Liver (tissue), 9 donors: ENCODE data around the gene EEF1A1. TPM values are rescaled to one million over a fixed set of nuclear protein-coding genes. Genes with fewer than 3 reads are reported as not detected.

Experiments
- DNase-seq: peaks from one replicate; pipeline ENCODE4 v3.0.0-alpha.2; 2017; ENCODE audit warnings: low spot score
- H3K27ac ChIP-seq, 2 donors: one replicate each; pipeline ENCODE4 v1.7.0; 2013; ENCODE audit warnings: inconsistent platforms in 2 of 2, low read length in 2 of 2, control low read depth in 1 of 2, low read depth in 1 of 2, mild to moderate bottlenecking in 1 of 2
- H3K27me3 ChIP-seq, 4 donors: one replicate each; pipeline versions ENCODE4 v1.6.1 to v1.7.0; 2013; ENCODE audit warnings: low read length in 3 of 4, inconsistent platforms in 1 of 4, mild to moderate bottlenecking in 1 of 4, moderate library complexity in 1 of 4; ENCODE audit not compliant: control insufficient read depth in 4 of 4, insufficient read depth in 4 of 4
- H3K36me3 ChIP-seq, 4 donors: one replicate each; pipeline versions ENCODE4 v1.6.1 to v1.7.0; 2013; ENCODE audit warnings: low read length in 3 of 4, mild to moderate bottlenecking in 3 of 4, low read depth in 1 of 4, moderate library complexity in 1 of 4; ENCODE audit not compliant: control insufficient read depth in 4 of 4, insufficient read depth in 3 of 4
- H3K4me1 ChIP-seq, 4 donors: one replicate each; pipeline versions ENCODE4 v1.6.1 to v1.7.0; 2013; ENCODE audit warnings: low read length in 3 of 4, mild to moderate bottlenecking in 3 of 4, moderate library complexity in 1 of 4; ENCODE audit not compliant: control insufficient read depth in 4 of 4, insufficient read depth in 4 of 4
- H3K4me3 ChIP-seq, 3 donors: one replicate each; pipeline versions ENCODE4 v1.6.1 to v1.7.0; 2013; ENCODE audit warnings: low read length in 3 of 3, control low read depth in 1 of 3, low read depth in 1 of 3, mild to moderate bottlenecking in 1 of 3
- H3K9ac ChIP-seq, 2 donors: one replicate each; pipeline ENCODE4 v1.7.0; 2013; ENCODE audit warnings: low read length in 2 of 2, mild to moderate bottlenecking in 2 of 2, moderate library complexity in 2 of 2, control low read depth in 1 of 2, low read depth in 1 of 2
- H3K9me3 ChIP-seq, 4 donors: one replicate each; pipeline versions ENCODE4 v1.6.1 to v1.7.0; 2013; ENCODE audit warnings: low read length in 3 of 4; ENCODE audit not compliant: control insufficient read depth in 4 of 4
- ATF3 ChIP-seq: IDR thresholded peaks from 2 replicates; pipeline ENCODE4 v1.6.1; 2016; ENCODE audit warnings: antibody characterized with exemption
- FOXA1 ChIP-seq: IDR thresholded peaks from 2 replicates; pipeline ENCODE4 v1.6.1; 2016; ENCODE audit warnings: antibody characterized with exemption
- FOXA2 ChIP-seq: IDR thresholded peaks from 2 replicates; pipeline ENCODE4 v1.6.1; 2016; ENCODE audit warnings: antibody characterized with exemption
- GABPA ChIP-seq, 2 donors: IDR thresholded peaks in 1 of 2; conservative IDR thresholded peaks in 1 of 2; 2 replicates each; pipeline ENCODE4 v1.6.1; 2016; ENCODE audit warnings: antibody characterized with exemption in 2 of 2, mild to moderate bottlenecking in 1 of 2, moderate library complexity in 1 of 2
- HNF4A ChIP-seq, 2 donors: conservative IDR thresholded peaks; 2 replicates each; pipeline ENCODE4 v1.6.1; 2016; ENCODE audit warnings: antibody characterized with exemption in 2 of 2, mild to moderate bottlenecking in 2 of 2
- NR2F2 ChIP-seq: IDR thresholded peaks from 2 replicates; pipeline ENCODE4 v1.6.1; 2016; ENCODE audit warnings: antibody characterized with exemption
- RAD21 ChIP-seq, 2 donors: IDR thresholded peaks; 2 replicates each; pipeline ENCODE4 v1.6.1; 2016; ENCODE audit warnings: antibody characterized with exemption in 2 of 2, mild to moderate bottlenecking in 2 of 2
- RXRA ChIP-seq, 2 donors: IDR thresholded peaks; 2 replicates each; pipeline ENCODE4 v1.6.1; 2017 to 2018; ENCODE audit warnings: antibody characterized with exemption in 2 of 2, mild to moderate bottlenecking in 1 of 2
- SP1 ChIP-seq: IDR thresholded peaks from 2 replicates; pipeline ENCODE4 v1.6.1; 2018; ENCODE audit warnings: antibody characterized with exemption, mild to moderate bottlenecking
- TAF1 ChIP-seq: conservative IDR thresholded peaks from 2 replicates; pipeline ENCODE4 v1.6.1; 2016; ENCODE audit warnings: antibody characterized with exemption, mild to moderate bottlenecking
- ZBTB33 ChIP-seq: IDR thresholded peaks from 2 replicates; pipeline ENCODE4 v1.6.1; 2016; ENCODE audit warnings: antibody characterized with exemption
- WGBS: extraction: QIAGEN DNeasy Blood & Tissue Kit; methylation state at CpG from one replicate; pipeline ENCODE4 v1.1.7; 2013; 5-methylcytosine and 5-hydroxymethylcytosine counted together
- polyA plus RNA-seq, 2 donors: library from polyadenylated mRNA; stranded (reverse) in 1 of 2; unstranded in 1 of 2; fragments of 200-250 nt in 1 of 2; fragments of >200 nt in 1 of 2; fragmentation: Nextera tagmentation in 1 of 2; extraction: Ambion mirVana in 1 of 2; gene quantifications; one replicate each; pipeline versions ENCODE4 v1.2.1 to v1.2.3, GENCODE V29; 2013 to 2015
- total RNA-seq, 2 donors: library from RNA; depleted of rRNA; stranded (reverse); fragments of >200 nt; gene quantifications; one replicate each; pipeline ENCODE4 v1.2.3, GENCODE V29; 2014
- TF ChIP-seq, protein P1 (sequence below): IDR thresholded peaks from 2 replicates; pipeline ENCODE4 v1.6.1; 2016; ENCODE audit warnings: antibody characterized with exemption, mild to moderate bottlenecking
- TF ChIP-seq, protein P2 (sequence below): IDR thresholded peaks from 2 replicates; pipeline ENCODE4 v1.6.1; 2016; ENCODE audit warnings: antibody characterized with exemption
- donor health status: healthy.
- donor health status: healthy.
- donor health status: healthy.
- donor health status: healthy.
- donor health status: healthy.

Gene EEF1A1
- total and polyA plus RNA-seq, 4 donors = 1,383 to 7,379 (median 3,535) TPM

GRCh38 chr6:73513496-73513854 lies 7.4 kb downstream of the EEF1A1 start (continued):
- TF ChIP-seq, protein P1, sequence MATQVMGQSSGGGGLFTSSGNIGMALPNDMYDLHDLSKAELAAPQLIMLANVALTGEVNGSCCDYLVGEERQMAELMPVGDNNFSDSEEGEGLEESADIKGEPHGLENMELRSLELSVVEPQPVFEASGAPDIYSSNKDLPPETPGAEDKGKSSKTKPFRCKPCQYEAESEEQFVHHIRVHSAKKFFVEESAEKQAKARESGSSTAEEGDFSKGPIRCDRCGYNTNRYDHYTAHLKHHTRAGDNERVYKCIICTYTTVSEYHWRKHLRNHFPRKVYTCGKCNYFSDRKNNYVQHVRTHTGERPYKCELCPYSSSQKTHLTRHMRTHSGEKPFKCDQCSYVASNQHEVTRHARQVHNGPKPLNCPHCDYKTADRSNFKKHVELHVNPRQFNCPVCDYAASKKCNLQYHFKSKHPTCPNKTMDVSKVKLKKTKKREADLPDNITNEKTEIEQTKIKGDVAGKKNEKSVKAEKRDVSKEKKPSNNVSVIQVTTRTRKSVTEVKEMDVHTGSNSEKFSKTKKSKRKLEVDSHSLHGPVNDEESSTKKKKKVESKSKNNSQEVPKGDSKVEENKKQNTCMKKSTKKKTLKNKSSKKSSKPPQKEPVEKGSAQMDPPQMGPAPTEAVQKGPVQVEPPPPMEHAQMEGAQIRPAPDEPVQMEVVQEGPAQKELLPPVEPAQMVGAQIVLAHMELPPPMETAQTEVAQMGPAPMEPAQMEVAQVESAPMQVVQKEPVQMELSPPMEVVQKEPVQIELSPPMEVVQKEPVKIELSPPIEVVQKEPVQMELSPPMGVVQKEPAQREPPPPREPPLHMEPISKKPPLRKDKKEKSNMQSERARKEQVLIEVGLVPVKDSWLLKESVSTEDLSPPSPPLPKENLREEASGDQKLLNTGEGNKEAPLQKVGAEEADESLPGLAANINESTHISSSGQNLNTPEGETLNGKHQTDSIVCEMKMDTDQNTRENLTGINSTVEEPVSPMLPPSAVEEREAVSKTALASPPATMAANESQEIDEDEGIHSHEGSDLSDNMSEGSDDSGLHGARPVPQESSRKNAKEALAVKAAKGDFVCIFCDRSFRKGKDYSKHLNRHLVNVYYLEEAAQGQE = no peak
- TF ChIP-seq RXRA (IDR thresholded peaks at IDR 0.05) = no peak
- no peak for TF ChIP-seq SP1
- TF ChIP-seq, protein P2, sequence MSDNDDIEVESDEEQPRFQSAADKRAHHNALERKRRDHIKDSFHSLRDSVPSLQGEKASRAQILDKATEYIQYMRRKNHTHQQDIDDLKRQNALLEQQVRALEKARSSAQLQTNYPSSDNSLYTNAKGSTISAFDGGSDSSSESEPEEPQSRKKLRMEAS = no peak

DNA sequence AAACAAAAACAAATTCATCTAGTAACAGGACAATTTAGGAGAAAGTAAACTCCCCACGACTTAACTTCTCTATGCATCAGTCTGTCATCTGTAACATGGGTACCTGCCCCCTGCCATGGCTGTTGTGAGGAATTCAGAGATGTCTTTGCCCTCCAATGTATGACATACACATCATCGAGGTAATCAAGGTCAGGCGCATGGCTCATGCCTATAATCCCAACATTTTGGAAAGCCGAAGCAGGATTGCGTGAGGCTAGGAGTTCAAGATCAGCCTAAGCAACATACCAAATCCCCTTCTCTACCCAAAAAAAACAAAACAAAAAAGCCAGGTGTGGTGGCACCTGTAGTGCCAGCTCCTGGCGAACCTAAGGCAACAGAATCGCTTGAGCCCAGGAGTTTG lies 9.0 kb downstream of the EEF1A1 start:
- H3K36me3 ChIP-seq = peaks cover under 1 to 22% (median 19%) of the 10 kb centered on the region in 4 donors
- H3K27me3 ChIP-seq = no peaks in the 10 kb centered on the region
- WGBS = 91% methylated on average over 7 of the region's 7 CpGs
- no peak overlapping the region for H3K9ac ChIP-seq
- no peak overlapping the region for H3K27ac ChIP-seq
- H3K4me1 ChIP-seq = peaks cover 2 to 7% (median 3%) of the 10 kb centered on the region in 4 donors
- H3K9me3 ChIP-seq = no peaks in the 10 kb centered on the region
- no peak for DNase-seq
- H3K4me3 ChIP-seq = no peak overlapping the region
- TF ChIP-seq RXRA (IDR thresholded peaks at IDR 0.05) (no peak), ATF3 (no peak), FOXA1 (no peak), RAD21 (IDR thresholded peaks at IDR 0.05) (no peak), FOXA2 (no peak), GABPA (IDR thresholded peaks at IDR 0.05 in 1 of 2, conservative IDR thresholded peaks at IDR 0.05 in 1 of 2) (no peak)
- TF ChIP-seq, protein P2 = no peak

- no peak for TF ChIP-seq HNF4A (conservative IDR thresholded peaks at IDR 0.05)
- no peak for TF ChIP-seq TAF1
- no peak for TF ChIP-seq RAD21 (IDR thresholded peaks at IDR 0.05)
- TF ChIP-seq GABPA (IDR thresholded peaks at IDR 0.05 in 1 of 2, conservative IDR thresholded peaks at IDR 0.05 in 1 of 2) = no peak
- no peak for TF ChIP-seq NR2F2
- no peak for TF ChIP-seq ZBTB33
- TF ChIP-seq, protein P2 = no peak
- TF ChIP-seq SP1 = no peak
- TF ChIP-seq, protein P1 = no peak
- DNase-seq = no peak
- 71% methylated on average over 1 of the region's 1 CpG for WGBS
Observed at GRCh38 chr6:73509851-73510250, 11.0 kb downstream of the EEF1A1 start.

More at GRCh38 chr6:73509851-73510250, 11.0 kb downstream of the EEF1A1 start:
- Histone ChIP-seq H3K27ac (no peak overlapping the region), H3K36me3 (peaks cover 0 to 5% (median under 1%) of the 10 kb centered on the region in 4 donors), H3K9me3 (no peaks in the 10 kb centered on the region), H3K9ac (no peak overlapping the region), H3K4me1 (peaks cover 0 to 2% (median 0%) of the 10 kb centered on the region in 4 donors), H3K27me3 (no peaks in the 10 kb centered on the region), H3K4me3 (no peak overlapping the region)
